Ramos (cell line): Measurements from ENCODE around the gene ZFP64.
"Not testable (repeated sequence)": the region's sequence is repeated elsewhere in the genome, so short reads cannot be mapped to it uniquely, and the experiment has no call there.

Experiments
- in situ Hi-C: fragments of 300-500 bp; cut with MboI; formaldehyde crosslinking; loops from one replicate; pipeline ENCODE4 v1.14.3; 2022; ENCODE audit warnings: low sequenced_read_pairs; ENCODE audit not compliant: unreplicated experiment

ZFP64 gene

DNA sequence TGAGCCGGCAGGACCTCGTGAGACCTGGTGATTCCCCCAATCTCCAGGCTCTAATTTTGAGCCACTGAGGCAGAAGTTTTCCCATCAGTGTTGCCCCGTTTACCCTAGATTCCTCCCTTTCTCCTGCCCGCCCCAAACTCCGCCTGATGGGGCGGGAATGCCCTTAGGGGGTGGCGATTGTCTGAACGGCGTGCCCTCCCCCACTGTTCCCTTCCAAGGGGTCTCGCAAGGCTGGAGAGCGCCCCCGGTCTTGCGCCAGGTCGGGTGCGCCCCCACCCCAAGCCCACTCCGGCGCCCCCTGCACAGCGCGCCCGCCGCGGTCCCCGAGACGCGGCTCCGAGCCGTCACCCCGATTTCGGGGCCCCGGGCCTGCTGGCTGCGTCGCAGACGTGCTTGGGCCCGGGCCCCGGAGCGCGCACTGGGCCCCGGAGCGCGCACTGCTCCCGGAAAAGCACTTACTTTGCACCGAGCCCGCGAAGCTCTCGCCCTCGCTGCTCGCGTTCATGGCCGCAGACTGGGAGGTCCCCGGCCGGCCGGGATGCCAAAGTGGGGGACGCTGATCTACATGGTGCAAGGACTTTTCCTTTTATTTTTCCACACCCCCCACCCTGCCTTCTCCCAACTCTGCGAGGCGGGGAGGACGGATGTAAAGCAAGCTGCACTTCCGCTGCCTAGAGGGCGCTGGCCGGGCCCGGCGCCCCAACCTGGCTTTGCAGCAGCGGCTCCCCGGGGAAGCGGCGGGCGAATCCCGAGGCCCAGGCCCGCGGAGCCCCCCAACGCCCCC, at the start of gene ZFP64:
ZFP64 (minus strand) TSS at position 648 of the 784 bp plus-strand sequence; CDS start at position 505, 143 bp downstream.
- in situ Hi-C loops: no loop called here

DNA sequence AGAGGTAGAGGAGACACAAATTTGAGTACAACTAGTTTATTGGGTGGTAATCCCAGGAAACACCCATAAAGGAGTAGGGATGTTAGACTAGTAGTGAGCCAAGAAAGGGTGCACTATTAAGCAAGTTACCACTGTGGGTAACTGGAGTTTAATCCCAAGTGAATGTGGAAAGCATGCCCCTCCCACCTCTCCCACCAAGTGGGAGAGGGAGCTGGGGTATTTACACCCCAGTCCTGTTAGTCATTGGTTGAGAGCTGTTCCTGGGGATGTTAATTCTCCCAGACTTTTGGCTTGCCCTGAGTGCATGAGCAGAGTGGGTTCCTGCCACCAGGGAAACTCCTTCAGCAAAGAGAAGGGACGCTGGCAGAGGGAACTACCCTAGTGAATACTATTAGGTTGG, 49.2 kb upstream of the ZFP64 start:
- in situ Hi-C loops: no loop called here

DNA sequence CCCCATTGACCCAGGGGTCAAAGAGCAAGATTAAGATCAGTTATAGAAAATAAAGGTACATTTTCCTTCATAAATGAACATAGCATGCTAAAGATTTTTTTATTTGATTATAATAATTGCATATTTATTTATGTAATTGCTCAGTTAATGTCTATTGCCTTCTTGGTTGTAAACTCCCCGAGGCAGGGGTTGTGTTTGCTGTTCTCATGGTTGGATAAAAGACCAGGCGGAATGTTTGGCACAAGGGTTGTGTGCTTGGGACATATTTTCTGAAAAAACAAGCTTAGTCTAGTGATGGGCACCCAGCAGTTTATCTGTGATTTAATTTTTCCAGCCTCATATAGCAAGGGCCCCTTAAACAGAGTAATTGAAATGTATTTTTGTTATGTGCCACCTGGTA, 47.5 kb upstream of the ZFP64 start:
- in situ Hi-C loops: no loop called here

DNA sequence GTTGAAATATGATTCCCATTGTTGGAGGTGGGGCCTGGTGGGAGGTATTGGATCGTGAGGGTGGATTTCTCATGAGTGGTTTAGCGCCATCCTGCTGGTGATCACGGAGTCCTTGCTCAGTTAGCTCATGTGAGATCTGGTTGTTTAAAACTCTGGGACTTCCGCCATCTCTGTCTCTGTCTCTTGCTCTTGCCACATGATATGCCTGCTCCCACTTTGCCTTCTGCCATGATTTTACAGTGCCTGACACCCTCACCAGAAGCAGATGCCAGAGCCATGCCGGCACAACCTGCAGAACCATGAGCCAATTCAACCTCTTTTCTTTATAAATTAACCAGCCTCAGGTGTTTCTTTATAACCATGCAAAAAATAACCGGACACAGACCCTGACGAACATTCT, 44.7 kb upstream of the ZFP64 start:
- in situ Hi-C loops: no loop called here

DNA sequence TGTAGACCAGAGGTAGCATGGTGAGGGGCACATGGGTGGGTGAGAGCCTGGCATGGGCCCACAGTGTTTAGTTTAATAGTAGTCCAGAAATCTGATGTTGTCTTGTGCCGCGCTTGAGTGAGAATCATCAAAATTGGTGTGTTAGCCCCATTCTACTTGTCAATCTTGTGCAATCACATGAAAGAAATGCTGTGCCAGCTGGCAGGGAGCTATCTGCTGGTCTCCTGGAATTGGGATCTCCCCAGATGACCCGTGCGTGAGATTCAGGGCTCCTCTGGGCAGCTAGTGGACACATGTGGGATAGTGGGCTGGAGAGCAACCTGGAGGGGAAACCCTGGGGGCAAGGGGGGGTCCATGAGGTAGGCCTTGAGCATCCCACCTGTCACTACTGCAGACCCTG, 43.5 kb upstream of the ZFP64 start:
- in situ Hi-C loops: no loop called here

DNA sequence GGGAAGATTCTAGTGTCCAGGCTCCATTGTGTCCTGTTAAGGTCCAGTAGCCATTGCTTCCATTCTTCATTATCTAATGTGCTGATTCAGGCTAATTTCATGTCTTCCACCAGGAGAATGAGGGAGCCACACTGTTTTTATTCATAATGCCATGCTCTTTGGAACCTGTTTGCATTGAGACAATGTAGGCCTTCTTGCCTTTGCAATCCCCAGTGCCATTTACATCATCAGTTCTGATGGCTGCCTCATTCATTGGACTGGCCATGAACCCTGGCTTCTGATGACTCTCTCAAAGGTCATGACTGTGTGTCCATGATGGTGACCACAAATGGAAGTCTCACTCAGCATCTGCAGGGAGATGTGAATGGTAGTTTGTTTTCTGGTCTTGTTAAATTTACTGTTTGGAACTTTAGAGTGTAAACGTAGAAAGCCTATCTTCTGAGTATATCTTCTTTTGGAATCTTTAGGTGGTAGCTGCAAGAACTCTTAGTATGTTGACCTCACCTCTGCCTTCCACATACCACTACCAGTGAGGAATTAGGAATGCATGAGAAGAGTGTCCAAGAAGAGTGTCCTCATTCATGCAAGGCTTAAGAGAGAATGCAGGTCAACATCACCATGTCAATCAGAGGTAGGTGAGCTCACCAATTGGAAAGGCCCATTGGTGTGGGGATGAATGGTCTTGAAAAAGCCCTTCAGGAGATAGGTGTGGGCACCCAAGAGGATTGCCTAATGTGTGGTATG, 42.9 kb upstream of the ZFP64 start:
- in situ Hi-C loops: no loop called here

DNA sequence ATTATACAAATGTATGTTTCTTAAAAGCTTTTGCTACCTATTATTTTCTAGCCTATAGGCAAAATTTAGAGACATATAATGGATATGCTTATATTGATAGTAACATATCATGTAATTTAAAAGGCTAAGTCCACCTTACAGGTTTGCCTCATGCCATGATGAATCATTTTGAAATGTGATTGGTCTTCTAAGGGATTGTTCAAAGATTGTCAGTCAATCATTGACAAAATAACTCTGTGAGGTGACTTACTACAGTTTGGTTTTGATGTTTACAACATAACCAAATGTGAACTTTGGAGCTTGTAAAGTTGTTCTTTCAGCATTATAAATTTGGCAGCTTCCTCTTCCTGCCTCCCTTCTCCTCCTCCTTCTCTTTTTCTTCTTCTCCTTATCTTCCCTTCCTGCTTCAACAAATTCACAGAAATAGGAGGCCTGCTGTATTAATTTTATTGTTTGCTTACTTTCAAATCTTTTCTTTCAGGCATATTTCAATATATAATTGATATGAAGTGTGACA, 39.7 kb upstream of the ZFP64 start:
- in situ Hi-C loops: no loop called here

DNA sequence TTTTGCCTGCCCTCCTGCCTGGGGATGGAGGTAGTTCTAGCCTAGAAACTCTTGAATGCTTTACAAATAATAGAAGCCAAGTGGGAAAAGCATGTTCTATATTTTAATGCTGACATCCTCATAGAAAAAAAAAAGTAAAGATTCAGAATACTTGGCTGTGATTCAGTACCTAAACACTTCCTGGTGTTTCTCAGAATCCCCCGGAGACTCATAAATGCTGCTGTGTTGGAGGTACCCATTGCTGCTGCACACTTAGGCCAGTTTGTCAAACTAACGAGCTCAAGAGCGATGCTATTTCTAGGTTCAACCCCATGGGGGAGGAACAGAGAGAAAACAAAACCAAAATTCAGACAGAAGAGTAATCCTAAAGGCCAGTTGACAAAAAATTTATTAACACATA, 38.8 kb upstream of the ZFP64 start:
- in situ Hi-C loops: no loop called here

DNA sequence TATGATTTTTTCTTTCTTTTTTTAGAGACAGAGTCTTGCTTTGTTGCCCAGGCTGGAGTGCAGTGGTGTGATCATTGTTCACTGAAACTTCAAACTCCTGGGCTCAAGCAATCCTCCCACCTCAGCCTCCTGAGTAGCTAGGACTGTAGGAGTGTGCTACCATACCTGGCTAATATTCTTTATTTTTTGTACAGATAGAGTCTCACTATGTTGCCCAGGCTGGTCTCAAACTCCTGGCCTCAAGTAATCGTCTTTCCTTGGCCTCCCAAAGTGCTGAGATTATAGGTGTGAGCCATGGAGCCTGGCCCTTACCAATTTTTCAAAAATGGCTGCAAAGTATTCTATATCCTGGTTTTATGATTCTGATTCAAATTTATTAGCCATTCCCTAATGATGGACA, 37.8 kb upstream of the ZFP64 start:
- in situ Hi-C loops: not testable (repeated sequence)

DNA sequence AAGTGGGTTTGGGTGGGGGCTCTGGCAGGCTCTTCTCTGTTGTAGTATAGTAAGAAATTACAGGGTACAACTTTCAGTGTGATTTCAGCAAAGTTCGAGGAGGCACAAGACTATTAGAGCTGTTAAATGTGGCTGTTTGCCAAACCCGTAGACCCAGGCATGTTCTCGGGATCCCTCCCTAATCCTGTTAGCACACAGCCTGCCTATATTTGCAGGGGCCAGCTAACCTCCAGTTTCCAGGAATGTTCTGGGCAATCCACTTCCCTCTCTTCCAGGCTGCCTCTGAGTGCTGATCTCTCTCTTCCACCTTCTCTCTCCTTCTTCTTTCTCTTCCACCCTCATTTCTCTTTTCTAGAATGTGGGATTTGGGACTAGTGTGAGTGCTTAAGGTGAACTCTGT, 34.8 kb upstream of the ZFP64 start:
- in situ Hi-C loops: no loop called here

DNA sequence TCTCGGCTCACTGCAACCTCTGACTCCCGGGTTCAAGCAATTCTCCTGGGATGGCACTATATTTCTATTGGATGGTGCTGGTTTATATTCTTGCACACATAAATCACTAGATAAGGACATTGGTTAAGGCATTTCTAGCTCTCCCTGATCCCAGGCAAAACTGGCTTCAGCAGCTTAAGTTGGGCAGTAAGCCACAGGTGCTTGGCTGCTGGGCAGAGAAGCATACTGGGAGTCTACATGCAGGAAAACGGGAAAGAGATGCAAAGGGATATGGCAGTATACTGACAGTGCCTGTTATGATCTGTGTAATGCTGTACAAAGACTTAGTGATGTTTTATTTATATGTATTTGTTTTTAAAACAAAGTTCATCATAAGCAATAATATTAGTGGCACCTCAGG, 33.3 kb upstream of the ZFP64 start:
- in situ Hi-C loops: no loop called here

DNA sequence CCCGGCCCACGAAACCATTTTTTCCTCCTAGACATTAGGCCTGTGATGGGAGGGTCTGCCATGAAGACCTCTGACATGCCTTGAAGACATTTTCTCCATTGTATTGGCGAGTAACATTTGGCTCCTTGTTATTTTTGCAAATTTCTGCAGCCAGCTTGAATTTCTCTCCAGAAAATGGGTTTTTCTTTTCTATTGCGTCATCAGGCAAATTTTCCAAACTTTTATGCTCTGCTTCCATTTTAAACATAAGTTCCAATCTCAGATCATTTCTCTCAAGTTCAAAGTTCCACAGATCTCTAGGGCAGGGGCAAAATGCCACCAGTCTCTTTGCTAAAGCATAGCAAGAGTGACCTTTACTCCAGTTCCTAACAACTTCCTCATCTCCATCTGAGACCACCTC, 29.8 kb upstream of the ZFP64 start:
- in situ Hi-C loops: not testable (repeated sequence)

DNA sequence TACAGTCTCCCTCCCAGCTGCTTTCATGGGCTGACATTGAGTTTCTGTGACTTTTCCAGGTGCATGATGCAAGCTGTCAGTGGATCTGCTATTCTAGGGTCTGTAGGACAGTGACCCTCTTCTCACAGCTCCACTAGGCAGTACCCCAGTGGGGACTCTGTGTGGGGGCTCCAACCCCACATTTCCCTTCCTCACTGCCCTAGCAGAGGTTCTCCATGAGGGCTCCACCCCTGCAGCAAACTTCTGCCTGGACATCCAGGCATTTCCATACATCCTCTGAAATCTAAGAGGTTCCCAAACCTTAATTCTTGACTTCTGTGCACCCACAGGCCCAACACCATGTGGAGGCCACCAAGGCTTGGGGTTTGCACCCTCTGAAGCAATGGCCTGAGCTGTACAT, 29.3 kb upstream of the ZFP64 start:
- in situ Hi-C loops: not testable (repeated sequence)

DNA sequence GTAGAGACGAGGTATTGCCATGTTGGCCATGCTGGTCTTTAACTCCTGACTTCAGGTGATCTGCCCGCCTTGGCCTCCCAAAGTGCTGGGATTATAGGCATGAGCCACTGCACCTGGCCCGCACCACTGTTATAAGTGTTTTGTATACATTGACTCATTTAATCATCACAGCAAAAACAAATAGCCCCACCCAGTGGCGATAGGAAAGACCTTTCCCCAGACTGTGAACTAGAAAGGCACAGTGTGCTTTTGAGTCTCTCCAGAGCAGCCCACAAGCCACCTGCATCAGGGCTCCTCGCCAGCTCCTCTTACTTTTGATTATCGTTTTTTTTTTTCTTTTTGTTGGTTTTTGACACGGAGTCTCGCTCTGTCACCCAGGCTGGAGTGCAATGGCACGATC, 27.9 kb upstream of the ZFP64 start:
- in situ Hi-C loops: no loop called here

DNA sequence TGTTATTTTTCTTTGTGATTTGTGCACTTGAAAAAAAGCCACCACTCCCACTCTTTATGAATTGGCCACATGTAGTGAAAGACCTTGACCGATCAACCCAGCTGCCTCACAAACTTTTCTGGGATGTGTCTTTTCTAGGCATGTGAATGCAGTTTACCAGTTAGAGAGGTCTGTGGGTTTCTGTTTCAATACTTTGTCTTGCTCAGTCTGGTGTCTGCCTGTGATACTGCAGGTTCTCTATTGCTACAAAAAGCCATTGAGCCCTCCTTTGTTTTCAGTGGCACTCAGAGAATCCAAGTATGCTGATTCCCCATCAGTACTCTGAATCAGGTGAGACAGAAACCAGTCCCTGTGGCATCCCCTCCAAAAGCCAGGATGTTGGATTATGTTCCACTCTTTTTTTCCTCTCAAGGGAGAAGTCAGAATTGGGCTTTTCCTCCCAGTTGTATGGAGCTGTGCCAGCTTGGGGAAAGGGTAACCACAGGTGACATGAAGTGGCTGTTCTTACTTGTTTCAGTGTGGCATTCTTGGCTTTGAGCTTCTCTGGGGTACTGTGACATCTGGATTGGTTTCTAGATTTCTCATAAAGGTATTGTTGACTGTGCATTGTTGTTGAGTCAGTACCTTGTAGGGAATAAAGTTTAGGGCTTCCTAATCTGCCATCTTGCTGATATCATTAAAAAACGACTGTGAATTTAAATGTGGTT, 26.3 kb upstream of the ZFP64 start:
- in situ Hi-C loops: no loop called here

DNA sequence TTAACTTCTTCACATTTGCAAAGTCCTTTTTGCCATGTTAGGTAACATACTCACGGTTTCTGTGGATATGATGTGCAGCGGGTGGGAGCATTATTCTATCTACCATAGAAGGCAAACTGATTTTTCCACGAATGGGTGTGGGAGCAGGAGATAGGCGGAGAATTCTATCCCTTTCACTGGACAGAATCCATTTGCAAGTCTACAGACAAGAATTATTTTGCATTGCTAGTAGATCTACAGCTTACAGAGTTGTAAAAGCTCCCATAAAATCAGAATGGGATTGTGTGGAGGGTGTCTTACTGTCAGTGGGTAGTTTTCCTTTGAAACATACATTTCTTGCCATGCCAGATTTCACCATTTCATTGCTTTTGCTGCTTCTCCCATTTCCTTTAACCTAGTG, 22.4 kb upstream of the ZFP64 start:
- in situ Hi-C loops: no loop called here

DNA sequence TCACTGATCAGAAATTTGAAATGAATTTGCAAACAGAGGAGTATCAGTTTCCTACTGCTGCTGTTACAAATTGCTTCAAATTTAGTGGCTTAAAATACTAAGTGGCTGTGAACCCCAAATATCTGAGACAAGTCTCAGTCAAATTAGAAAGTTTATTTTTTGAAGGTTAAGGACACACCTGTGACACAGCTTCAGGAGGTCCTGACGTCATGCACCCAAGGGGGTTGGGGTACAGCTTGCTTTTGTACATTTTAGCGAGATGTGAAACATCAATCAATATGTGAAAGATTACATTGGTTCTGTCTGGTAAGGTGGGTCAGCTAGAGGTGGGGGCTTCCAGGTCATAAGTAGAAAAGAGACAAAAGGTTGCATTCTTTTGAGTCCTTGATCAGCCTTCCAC, 21.4 kb upstream of the ZFP64 start:
- in situ Hi-C loops: no loop called here

DNA sequence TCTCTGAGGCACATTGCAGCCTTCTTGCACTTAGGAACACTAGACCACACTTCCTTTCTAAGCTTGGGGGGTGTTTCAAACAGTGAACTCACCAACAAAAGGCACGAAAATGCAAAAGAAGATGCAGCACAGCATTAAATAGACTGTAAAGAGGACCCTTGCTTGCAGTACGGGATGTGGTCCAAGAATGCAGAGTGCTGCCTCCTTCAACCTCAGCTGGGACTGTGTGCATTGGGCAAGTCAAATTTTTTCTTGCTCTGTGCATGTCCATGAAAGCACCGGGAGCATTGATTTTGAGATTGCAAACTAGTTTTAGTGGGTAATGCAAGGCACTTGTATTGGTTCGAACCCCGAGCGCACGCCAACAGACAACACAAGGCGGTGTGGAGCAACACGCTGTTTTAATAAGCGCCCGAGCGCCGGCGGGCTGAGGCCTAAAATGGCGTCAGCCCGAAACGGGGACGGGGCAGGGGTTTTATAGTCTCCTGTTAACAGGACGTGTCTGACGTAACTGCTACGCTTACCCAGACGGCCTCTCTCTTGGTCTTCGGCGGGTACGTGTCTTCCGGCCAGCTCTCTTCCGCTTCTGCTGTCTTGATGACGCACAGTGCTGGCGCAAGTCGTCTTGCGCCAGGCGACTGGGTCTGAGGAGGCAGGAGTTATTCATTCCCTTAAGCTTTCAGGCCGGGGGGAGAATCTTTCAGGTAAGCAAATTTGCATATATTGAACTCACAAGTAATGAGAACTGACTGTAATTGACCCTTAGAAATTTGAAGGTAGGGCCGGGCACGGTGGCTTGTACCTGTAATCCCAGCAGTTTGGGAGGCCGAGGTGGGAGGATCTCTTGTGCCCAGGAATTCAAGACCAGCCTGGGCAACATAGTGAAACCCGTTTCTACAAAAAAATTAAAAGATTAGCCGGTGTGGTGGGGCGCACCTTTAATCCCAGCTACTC, 18.7 kb upstream of the ZFP64 start:
- in situ Hi-C loops: no loop called here

DNA sequence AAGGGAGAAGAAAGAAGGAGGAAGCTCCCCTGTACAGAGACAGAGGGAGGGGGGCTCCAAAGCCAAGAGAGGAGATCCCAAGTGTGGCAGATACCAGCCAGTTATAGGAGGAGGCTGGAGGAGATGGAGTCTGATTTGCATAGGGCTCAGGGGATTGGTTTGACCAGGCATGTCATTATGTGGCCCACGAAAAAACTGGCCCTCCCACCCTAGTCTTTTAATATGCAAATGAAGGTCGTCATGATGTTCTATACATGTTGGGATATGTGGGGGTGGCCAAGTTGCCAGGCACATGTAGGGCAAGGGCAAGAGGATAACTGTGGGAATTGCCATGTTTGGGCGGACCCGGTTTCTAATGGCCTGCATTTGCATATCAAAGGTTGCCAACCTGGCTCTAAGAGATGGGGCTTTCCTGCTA, 17.6 kb upstream of the ZFP64 start:
- in situ Hi-C loops: no loop called here
